HG03442 (cell line): Measurements from ENCODE around the gene GCNA.
"Not testable (repeated sequence)": the region's sequence is repeated elsewhere in the genome, so short reads cannot be mapped to it uniquely, and the experiment has no call there.

Experiments used
- ATAC-seq: cut with Tn5 transposase; IDR thresholded peaks from one replicate; pipeline ENCODE4 v1.9.1; 2021; ENCODE audit warnings: mild to moderate bottlenecking, moderate library complexity; ENCODE audit not compliant: unreplicated experiment

Gene GCNA

DNA sequence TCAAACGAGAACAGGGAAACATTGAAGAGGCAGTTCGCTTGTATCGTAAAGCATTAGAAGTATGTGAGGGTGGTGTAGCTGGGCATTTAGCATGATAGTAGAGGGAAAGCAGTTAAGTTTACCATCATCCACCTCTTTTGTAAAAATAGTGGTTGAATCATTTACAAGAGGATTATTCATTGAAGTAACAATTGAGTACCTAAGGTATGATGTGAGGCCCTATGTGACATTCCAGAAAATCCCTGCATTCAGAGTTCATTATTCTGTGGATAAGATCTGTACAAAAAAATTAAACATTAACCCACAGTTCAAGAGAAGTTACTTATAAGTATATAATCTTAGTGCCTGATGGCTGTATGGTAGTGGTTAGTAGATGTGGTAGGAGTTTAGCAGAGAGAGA is 22.2 kb upstream of the GCNA start:
- no peak for ATAC-seq

DNA sequence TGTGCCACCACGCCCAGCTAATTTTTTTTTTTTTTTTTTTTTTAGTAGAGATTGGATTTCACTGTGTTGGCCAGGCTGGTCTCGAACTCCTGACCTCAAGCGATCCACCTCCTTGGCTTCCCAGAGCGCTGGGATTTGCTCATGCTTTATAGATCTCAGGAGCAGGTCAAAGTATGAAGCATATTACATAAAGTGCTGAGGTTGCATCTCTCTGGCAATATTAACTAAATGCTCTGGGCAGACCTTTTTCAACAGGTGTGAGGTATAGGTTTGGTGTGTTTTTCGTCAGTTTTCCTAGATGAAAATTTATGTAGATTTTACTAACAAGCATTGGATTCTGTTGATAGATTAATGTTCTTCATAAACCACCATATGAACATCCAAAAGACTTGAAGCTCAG is 19.3 kb upstream of the GCNA start:
- no peak for ATAC-seq

DNA sequence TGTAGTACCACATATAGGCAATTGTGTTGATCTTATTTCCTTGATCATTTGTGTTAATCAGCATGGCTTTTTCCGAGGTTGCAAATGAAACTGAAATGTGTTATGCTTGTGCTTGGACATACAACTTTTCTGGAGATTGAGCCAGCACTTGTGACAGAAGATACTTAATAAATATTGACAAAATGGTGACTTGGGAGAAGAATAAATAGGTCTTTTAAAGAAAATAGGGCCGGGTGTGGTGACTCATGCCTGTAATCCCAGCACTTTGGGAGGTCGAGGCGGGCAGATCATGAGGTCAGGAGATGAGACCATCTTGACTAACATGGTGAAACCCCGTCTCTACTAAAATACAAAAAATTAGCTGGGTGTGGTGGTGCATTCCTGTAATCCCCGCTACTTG is 18.5 kb upstream of the GCNA start:
- ATAC-seq: not testable (repeated sequence)

DNA sequence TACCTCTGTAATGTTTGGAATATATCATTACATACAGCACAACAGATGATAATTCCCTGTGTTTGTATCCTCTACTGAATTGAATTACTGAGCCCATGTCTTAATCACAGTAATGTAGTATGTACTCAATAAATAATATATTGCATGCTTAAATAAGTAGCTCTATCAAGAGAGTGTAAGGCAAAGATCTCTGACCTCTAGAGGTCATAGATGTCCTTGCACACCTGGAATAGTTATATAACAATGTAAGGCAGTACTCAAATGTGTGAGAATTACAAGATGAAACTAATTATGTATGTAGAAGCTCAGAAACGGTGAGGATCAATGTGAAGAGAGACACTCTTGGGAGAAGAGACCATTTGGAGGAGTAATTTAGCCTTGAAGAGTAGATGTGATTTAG is 14.3 kb upstream of the GCNA start:
- no peak for ATAC-seq

DNA sequence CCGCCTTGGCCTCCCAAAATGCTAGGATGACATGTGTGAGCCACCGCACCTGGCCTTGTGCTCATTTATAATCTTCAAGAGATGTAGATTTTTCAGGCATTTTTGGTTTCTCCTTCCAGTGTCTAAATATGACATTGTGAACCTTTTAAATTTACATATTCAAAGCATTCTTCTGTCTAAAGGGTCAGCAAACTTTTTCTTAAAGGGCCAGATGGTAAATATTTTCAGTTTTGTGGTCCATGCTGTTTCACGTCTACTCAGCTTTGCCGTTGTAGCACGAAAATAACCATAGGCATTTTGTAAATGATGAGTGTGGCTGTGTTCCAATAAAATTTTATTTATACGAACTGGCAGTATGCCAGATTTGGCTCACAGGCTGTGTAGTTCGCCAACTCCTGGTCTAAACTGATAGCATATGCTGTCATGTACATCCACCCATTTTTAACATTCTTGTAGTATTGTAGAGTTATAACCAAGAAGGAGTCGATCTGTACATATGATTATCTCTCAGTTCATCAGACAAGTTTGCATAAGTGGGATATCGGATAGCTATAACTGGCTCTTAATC is 12.7 kb upstream of the GCNA start:
- no peak for ATAC-seq

DNA sequence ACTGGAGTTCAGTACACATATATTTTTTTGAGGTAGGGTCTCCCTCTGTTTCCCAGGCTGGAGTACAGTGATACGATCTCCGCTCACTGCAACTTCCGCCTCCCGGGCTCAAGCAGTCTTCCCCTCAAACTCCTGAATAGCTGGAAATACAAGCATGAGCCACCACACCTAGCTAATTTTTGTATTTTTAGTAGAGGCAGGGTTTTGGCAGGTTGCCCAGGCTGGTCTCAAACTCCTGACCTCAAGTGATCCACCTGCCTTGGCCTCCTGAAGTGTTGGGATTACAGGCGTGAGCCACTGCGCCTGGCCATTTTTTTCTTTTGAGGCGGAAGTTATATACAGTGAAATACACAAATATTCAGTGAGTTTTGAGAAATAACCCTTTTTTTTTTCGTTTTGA is 6.8 kb upstream of the GCNA start:
- not testable (repeated sequence) for ATAC-seq

DNA sequence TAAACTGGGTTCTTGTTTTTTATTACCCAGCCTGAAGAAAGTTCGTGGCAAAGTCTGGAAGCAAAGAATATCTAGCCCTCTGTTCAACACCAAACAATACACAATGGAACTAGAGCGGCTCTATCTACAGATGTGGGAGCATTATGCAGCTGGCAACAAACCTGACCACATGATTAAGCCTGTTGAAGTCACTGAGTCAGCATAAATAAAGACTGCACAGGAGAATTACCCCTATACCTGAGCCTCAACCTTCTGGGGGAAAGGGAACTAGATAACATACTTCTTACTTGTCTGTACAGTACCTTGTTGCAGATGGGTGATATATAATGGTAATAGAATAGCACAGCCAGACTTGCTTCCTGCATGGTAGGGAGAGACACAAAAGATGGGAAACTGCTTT is 4.6 kb upstream of the GCNA start:
- ATAC-seq: no peak

DNA sequence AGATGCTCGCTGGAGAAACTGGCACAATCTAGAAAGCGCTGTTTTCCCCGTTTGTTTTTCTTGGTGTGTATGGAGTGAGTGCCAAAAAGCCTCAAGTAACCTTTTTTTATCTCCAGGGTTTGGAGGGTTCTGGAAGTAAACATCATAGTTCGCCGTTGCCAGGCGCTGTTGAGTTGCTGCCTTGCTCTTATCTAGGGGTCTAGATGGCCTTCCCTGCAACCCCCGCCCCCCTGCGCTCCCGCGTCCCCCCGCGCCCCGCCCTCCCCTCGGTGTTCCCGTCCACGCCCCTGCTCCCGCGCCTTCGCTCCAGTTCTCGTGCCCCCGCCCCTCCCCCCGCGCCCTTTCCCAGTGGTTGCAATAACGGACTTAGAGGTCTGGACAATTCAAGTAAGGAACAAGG is 555 bp upstream of the GCNA start:
- ATAC-seq: no peak

DNA sequence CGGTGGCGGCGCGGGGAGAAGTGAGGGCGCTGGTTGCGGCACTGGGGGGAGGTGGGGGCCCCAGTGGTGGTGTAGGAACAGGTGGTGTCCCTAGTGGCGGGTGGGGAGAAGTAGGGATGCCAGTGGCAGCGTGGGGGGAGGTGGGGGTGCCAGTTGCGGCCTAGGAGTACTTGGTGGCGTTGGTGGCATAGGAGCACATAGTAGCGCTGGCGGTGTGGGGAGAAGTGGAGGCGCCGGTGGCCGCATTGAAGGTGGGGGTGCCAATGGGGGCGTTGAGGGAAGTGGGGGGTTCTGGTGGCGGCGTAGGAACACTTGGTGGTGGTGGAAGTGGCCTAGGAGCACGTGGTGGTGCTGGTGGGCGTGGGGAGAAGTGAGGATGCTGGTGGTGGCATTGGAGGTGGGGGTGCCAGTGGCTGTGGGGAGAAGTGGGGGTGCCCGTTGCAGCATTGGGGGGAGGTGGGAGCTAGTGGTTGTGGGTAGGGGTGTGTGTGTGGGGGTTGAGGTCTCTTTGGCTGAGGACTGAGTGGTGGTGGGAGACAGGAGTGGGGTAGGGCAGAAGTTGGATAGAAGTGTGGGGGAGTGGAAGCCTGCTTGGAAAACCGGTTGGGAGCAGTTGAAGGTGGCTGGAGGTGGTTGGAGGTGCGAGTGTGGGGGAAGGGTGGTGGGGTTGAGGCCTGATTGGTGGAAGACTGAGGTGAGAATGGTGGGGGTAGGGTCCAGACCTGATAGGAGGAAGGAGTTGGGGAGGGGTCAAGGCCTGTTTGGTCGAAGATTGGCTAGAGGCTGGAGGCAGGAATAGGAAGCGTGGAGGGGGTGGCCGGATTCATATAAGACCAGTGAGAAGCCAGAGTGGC is 1.1 kb downstream of the GCNA start:
- ATAC-seq: no peak

DNA sequence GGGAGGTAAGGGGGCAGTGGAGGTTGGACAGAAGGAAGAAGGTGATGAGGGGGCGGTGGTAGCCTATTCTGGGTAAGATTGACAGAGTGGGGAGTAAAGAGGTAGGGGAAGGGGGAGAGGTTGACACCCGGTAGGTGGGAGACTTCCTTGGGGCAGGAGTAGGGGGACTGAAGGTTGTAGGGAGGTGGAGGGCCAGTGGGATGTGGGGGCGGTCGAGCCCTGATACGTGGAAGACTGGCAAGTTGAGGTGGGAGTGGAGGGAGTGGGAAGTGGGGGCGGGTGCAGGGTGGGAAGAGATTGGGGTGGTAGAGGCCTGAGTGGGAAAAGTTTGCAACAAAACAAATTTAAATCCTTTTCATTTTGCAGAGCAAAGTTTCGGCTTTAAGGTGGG is 1.7 kb downstream of the GCNA start:
- no peak for ATAC-seq

DNA sequence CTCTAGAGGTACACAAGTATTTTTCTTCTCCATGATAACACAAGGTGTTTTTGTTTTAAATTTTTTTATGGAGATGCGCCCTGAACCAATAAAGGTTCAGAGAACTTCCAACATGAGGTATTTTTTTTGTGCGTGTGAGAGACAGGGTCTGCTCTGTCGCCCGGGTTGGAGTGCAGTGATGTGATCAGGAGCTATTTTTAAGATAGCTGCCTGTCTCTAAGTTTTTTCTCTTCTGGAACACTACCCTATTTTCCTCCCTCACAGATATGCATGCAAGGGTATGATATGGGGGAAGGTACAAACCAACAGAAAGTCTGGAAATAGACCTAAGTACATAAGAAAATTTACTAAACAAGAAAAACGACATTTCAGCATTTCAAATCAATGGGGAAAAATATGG is 3.0 kb downstream of the GCNA start:
- no peak for ATAC-seq

DNA sequence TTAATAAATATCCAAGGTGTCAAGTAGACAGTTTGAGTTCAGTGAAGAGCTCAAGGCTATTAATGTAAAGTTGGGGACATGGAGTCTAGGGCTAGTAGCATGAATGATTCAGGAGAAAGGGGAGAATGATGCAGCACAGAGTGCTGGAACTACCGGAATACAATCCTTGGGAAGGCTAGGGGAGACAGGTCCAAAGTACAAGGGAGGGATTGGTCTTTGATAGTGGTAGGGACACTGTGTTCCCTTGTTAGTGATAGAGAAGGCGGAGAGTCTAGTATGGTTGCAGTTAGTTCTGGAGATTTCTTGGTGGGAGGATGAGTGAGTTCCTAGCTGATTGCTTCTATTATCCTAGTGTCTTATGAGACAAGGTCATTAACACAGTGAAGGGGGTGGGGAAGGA is 8.7 kb downstream of the GCNA start:
- no peak for ATAC-seq

DNA sequence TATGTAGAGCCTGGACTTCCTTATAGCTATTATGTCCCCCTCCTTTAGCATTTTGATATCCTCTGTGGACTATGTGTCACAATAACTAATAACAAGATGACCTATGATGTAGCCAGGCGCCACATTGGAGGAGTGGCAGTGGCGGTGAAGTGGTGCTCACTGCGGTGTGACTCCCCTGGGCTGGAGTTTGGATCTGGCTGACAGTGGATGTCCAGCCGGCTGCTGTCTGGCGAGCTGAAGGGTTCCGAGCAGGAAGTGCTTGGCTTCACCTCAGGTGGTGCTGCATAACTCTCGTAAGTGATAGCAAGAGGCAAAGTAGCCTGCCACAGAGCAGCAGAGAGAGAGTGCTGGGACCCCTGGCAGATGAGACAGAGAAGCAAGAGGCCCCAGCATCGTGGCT is 15.0 kb downstream of the GCNA start:
- ATAC-seq: not testable (repeated sequence)

DNA sequence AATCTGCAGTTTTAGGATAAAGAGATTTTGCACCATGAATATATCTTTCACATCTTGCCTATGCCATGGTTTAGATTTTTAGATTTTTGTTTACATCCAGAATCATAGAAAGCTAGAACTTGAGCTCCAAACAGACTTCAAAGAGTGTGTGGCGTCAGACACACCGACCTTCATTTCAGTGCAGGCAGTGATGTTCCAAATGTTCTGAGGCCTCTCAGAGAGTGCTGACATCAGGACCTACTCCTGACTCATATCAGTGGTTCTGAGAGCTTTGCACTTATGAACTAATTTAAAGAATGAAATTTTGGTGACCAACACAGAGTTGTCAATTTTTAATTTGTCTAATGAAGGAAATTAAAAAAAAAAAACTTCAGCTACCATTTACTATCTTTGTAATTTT is 21.7 kb downstream of the GCNA start:
- ATAC-seq: no peak

DNA sequence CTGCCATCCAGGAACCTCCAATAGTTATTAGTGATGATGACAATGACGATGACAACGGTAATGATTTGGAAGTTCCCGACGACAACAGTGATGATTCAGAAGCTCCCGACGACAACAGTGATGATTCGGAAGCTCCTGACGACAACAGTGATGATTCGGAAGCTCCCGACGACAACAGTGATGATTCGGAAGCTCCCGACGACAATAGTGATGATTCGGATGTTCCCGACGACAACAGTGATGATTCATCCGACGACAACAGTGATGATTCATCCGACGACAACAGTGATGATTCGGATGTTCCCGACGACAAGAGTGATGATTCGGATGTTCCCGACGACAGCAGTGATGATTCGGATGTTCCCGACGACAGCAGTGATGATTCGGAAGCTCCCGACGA is 25.4 kb downstream of the GCNA start:
- no peak for ATAC-seq

DNA sequence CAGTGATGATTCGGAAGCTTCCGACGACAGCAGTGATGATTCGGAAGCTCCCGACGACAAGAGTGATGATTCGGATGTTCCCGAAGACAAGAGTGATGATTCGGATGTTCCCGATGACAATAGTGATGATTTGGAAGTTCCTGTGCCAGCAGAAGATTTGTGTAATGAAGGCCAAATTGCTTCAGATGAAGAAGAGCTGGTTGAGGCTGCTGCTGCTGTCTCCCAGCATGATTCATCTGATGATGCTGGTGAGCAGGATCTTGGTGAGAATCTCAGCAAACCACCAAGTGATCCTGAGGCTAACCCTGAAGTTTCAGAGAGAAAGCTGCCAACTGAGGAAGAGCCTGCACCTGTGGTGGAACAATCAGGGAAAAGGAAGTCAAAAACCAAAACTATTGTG is 25.9 kb downstream of the GCNA start:
- no peak for ATAC-seq

DNA sequence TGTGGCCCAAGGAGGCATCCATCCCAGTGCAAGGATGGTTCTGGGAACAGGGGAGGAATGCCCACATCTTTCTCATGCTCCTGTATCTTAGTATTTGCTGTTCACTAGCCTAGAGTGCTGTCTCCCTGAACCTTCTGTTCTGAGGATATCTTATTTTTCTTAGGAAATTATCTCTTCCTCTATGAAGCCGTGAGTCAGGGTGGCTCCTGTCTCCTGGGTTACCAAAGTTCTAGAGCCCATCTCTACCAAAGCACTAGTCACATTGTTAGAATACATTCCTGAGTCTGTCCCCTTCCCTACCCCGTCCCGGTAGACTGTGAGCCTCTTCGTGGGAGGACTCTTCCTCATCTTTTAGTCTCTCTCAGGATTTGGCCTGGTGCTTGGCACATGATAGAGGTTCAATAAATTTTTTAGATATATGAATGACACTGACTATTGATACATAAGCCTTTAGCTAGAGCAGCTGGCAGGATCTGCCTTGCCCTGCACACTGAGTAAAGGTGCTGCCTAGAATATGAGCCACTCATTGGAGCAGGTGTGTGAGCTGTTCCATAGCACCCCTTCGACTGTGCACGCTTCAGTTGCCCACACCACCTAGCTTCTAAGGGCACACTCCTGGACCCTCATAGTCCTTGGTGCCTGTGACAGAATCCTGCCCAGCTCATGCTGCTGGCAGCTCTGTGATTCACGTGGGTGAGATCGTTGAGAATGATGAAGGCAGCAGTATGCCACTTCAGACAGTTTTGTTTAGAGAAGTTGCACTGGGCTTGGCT is 26.7 kb downstream of the GCNA start:
- ATAC-seq: no peak

DNA sequence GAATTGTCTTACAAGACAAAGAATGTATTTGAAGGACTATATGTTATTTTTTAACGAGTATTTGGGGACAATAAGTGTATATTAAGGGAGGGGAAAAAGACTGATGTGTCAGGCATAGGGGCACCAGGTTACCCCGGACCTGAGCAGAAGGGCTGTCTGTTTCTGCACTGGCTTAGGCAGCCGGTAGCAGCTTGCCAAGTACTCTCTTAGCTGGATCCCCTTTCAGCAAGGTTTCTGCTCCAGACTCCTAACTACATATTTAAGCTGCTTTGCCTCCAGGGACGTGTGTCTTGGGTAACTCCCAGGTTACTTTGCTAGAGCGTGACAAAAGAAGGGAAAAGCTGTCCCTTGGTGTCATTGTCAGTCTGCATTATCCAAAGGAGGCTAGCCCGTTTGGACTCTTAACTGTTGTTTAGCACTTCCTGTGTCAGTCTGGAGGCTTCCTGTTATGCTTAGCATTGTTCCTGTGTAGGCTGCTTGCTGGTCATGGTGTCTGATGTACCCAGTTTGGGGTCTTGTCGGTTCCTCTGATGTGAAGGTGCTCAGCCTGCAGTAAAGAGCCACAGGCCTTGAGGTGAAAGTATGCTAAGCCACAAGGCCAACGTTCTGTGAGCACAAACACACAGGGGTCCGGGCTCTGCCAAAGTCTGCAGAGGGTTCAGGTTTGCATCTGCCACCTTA is 28.4 kb downstream of the GCNA start:
- ATAC-seq: no peak

DNA sequence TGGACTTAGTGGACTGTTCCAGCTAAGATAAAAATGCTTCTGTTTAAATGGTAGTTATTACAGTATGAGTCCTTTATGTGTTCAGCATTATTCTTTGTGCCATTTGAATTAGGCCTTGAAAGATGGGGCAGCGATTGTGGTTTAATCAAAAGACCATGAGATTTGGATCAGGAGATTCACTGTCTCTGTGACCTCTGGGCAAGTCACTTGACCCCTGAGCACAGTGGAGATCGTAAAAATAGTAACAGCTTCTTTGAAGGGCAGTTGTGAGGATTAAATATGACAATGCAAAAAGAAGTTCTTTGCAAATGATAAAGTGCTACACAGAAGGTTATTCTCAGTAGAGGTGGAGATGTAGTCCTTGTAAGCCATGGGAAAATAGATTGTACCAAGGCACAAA is 29.3 kb downstream of the GCNA start:
- ATAC-seq: no peak

DNA sequence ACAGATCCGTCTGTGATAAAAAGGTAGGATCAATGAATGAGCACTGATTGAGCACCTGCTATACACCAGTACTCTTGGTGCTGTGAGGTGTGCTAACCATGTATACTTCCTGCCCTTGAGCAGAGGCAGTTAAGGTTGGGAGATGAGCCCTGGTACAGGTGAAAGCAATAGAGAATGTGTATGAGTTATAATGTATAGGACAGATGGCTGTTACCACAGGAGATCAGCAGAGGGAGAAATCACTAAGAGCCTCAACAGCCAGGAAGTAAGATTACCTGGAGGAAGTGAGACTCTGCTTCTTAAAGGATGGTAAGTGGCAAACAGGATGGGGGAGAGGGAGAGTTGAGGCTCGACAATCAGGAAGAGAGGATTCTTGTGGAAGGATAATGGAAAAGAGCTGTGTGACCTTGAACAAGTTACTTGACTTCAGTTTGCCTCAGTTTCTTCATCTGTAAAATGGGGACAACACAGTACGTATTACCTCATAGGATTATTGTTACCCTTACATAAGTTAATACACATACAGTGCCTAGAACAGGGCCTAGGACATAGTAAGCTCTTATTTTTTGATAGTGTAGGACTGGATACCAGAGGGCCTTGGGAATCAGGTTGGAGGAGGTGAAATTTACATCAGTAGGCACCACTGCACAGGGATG is 31.0 kb downstream of the GCNA start:
- ATAC-seq: no peak

DNA sequence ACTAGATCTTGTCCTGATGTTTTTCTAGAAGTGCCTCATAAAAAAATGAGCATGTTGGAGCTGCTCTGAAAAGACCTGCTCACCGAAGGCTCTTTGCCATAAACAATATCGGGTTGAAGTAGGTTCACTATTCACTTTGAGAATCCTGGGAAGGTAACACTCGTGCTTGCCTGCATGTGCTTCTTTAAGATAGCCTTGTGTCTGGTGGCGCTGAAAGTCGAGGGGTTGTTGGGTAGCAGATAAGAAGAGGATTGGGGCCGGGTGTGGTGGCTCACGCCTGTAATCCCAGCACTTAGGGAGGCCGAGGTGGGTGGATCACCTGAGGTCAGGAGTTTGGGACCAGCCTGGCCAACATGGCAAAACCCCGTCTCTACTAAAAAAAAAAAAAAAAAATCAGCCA is 33.5 kb downstream of the GCNA start:
- ATAC-seq: not testable (repeated sequence)
